GM12874 (cell line): ENCODE measurements around the gene VCAN.

Experiments used
- CTCF ChIP-seq: IDR thresholded peaks from 2 replicates; pipeline ENCODE4 v1.5.1; 2011; ENCODE audit warnings: low read depth, mild to moderate bottlenecking, control low read depth, low read length, moderate library complexity; ENCODE audit not compliant: insufficient read depth

VCAN gene

GRCh38 chr5:83563631-83564030, 92.1 kb downstream of the VCAN start:
- no peak for TF ChIP-seq CTCF

- 0 out of 2 replicates have a peak, but pooled peaks have one; percentile 12 for TF ChIP-seq CTCF
Observed at GRCh38 chr5:83564069-83564749, 92.7 kb downstream of the VCAN start.

GRCh38 chr5:83567741-83568140, 96.2 kb downstream of the VCAN start:
- TF ChIP-seq CTCF = no peak

GRCh38 chr5:83568186-83568585, 96.6 kb downstream of the VCAN start:
- TF ChIP-seq CTCF = no peak

GRCh38 chr5:83570916-83571315, 99.4 kb downstream of the VCAN start:
- TF ChIP-seq CTCF = no peak

- no peak for TF ChIP-seq CTCF
Observed at GRCh38 chr5:83572271-83572670, 100.7 kb downstream of the VCAN start.

- no peak for TF ChIP-seq CTCF
Observed at GRCh38 chr5:83576341-83576740, 104.8 kb downstream of the VCAN start.
